ENCODE measurements around the gene ACSL6. TPM values are rescaled to one million over a fixed set of nuclear protein-coding genes. Genes with fewer than 3 reads are reported as not detected.

ACSL6 gene, protein sequence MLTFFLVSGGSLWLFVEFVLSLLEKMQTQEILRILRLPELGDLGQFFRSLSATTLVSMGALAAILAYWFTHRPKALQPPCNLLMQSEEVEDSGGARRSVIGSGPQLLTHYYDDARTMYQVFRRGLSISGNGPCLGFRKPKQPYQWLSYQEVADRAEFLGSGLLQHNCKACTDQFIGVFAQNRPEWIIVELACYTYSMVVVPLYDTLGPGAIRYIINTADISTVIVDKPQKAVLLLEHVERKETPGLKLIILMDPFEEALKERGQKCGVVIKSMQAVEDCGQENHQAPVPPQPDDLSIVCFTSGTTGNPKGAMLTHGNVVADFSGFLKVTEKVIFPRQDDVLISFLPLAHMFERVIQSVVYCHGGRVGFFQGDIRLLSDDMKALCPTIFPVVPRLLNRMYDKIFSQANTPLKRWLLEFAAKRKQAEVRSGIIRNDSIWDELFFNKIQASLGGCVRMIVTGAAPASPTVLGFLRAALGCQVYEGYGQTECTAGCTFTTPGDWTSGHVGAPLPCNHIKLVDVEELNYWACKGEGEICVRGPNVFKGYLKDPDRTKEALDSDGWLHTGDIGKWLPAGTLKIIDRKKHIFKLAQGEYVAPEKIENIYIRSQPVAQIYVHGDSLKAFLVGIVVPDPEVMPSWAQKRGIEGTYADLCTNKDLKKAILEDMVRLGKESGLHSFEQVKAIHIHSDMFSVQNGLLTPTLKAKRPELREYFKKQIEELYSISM
- 1 to 10 TPM in 1 of 4 donors, under 1 TPM in 1, not detected in 2; 0.18 to 1.3 TPM for total RNA-seq

DNA sequence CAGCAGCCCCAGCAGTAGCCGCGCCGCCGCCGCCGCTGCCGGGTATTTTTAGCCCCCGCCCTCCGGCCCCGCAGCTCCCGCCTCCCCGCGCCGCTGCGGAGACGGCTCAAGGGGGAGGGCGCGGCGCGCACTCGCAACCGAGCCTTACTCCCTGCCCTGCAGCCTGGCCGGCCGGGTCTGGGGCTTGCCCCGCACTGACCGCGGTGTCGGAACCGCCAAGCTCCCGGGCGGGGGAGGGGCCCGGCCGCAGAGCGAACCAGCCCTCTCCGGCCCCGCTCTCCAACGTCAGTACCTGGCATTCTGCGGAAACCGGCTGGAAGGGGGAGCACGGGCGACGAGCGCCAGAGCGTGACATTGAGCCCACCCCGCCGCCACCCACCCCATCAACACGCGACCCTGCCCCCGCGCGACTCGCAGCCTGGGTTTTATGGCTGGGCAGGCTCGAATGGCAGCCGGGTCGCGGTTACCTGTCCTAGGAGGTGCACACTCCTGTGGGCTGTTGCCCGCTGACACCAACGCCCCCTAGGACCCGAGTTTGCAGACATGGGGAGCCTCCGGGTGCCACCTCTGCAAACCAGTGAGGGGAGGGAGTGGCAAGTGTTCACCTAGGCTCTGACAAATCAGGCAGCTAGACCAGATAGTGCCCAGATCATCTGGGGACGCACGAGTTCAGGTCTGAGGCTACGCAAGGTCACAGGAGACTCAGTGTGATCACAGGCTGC, at the start of gene ACSL6:
Gene ACSL6, minus strand, starts transcription at position 37 of the 722 bp plus-strand sequence. CDS start 105 bp downstream, outside the sequence.
- intact Hi-C loops (cut with DNase I; ENCODE audit: low total_unique reads) = no loop called here
- Histone ChIP-seq H3K4me1 (peaks cover 0 to 11% of the 10 kb centered on the region in 2 donors), H3K27ac (no peak within 1 kb of the TSS), H3K9me3 (no peaks in the 10 kb centered on the region), H3K27me3 (no peaks in the 10 kb centered on the region), H3K4me3 (peak within 1 kb of the TSS; percentile 9 to 34), H3K36me3 (no peaks in the 10 kb centered on the region)
- TF ChIP-seq, protein P1, sequence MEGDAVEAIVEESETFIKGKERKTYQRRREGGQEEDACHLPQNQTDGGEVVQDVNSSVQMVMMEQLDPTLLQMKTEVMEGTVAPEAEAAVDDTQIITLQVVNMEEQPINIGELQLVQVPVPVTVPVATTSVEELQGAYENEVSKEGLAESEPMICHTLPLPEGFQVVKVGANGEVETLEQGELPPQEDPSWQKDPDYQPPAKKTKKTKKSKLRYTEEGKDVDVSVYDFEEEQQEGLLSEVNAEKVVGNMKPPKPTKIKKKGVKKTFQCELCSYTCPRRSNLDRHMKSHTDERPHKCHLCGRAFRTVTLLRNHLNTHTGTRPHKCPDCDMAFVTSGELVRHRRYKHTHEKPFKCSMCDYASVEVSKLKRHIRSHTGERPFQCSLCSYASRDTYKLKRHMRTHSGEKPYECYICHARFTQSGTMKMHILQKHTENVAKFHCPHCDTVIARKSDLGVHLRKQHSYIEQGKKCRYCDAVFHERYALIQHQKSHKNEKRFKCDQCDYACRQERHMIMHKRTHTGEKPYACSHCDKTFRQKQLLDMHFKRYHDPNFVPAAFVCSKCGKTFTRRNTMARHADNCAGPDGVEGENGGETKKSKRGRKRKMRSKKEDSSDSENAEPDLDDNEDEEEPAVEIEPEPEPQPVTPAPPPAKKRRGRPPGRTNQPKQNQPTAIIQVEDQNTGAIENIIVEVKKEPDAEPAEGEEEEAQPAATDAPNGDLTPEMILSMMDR (IDR thresholded peaks at IDR 0.05) = no peak
- no peak for TF ChIP-seq POLR2A (IDR thresholded peaks at IDR 0.05)
- peak in 1 of 2 donors; percentile 8 for DNase-seq

DNA sequence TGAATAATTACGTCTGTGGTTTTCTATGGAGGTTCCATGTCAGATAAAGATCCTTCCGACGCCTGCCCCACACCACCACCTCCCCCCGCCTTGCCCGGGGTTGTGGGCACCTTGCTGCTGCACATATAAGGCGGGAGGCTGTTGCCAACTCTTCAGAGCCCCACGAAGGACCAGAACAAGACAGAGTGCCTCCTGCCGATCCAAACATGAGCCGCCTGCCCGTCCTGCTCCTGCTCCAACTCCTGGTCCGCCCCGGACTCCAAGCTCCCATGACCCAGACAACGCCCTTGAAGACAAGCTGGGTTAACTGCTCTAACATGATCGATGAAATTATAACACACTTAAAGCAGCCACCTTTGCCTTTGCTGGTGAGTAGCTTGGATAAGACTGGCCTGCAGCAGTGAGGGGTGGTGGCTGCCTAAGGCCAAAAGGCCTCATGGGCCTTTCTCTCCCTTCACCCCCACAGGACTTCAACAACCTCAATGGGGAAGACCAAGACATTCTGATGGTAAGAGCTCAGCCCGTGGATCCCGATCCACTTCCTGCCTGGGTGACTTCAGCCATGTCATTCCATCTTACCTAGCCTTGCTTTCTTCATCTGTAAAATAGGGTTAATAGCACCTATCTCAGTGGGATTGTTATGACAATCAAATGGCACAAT, 49.2 kb upstream of the ACSL6 start, which contains the start of gene IL3:
Gene IL3, plus strand, starts transcription at position 155 of the 661 bp plus-strand sequence. Its CDS starts 52 bp downstream, at position 207.
- H3K9me3 ChIP-seq = no peaks in the 10 kb centered on the region
- H3K4me3 ChIP-seq = no peak within 1 kb of the TSS
- no peaks in the 10 kb centered on the region for H3K4me1 ChIP-seq
- no peak within 1 kb of the TSS for H3K27ac ChIP-seq
- no peaks in the 10 kb centered on the region for H3K27me3 ChIP-seq
- intact Hi-C loops (cut with DNase I; ENCODE audit: low total_unique reads) = loop anchor here (5.0 kb wide), 1 partner anchor 473 kb away; no protein-coding TSS in a partner anchor
- no peak for TF ChIP-seq POLR2A (IDR thresholded peaks at IDR 0.05)
- H3K36me3 ChIP-seq = no peaks in the 10 kb centered on the region
- peak; percentile 6 to 8 for DNase-seq

DNA sequence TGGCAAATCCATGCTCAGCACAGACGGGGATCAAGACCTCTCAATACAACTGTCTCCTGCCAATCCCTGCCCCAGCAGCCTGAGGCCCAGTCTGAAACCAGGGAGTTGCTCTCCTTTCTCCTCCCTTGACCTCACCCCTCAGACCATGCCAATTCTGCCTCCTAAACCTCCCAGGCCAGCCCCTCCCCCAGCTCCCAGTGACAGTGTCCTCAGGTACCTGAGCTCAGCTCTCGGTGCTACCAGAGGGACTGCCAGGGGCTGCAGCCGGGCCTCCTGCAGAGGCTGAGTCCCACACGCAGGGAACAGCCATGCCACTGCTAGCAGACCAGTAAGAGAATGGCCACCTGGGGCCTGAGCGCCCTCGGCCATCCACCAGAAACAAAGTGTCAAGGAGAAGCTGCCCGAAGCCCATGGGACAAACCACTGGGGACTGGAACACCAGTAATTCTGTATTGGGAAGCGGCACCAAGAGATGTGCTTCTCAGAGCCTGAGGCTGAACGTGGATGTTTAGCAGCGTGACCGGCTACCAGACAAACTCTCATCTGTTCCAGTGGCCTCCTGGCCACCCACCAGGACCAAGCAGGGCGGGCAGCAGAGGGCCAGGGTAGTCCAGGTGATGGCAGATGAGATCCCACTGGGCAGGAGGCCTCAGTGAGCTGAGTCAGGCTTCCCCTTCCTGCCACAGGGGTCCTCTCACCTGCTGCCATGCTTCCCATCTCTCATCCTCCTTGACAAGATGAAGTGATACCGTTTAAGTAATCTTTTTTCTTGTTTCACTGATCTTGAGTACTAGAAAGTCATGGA, 48.4 kb upstream of the ACSL6 start:
- Histone ChIP-seq H3K4me1 (no peaks in the 10 kb centered on the region), H3K27me3 (no peaks in the 10 kb centered on the region), H3K36me3 (no peaks in the 10 kb centered on the region), H3K4me3 (no peak overlapping the region), H3K9me3 (no peaks in the 10 kb centered on the region), H3K27ac (no peak overlapping the region)
- DNase-seq = peak; percentile 9
- intact Hi-C loops (cut with DNase I; ENCODE audit: low total_unique reads) = loop anchor here (5.0 kb wide), 1 partner anchor 473 kb away; no protein-coding TSS in a partner anchor
- TF ChIP-seq, protein P1 (IDR thresholded peaks at IDR 0.05) = no peak
- TF ChIP-seq POLR2A (IDR thresholded peaks at IDR 0.05) = no peak

DNA sequence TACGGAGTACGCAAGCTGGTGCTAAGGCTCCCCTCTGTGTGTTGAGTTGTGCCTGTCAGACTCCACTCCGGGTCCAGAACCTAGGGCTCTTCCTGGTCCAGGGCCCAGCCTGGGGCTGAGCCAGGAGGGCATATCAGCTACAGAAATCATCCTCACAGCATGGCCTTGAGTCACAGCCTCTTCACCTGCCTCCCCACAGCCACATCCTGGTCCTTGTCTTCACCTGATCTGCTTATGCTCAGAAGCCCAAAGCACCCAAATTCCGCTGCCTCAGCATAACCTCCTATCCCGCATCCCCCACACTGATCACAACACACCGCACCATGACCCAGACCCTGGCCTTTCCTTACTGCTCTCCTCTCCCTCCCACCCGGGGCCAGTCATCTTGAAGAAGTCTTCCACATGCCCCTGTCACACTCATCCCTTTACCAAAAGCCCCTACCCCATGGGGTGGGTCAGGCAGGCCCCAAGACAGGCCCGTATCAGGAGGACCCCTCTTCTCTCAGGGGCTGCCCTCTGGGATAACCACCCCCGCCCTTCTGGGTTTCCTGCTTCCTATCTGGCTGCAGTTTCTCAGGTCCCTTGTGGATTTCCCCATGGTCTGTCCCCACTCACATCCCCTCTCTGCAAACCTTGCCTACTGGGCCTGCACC, 47.7 kb upstream of the ACSL6 start:
- intact Hi-C loops (cut with DNase I; ENCODE audit: low total_unique reads) = no loop called here
- peak; percentile 8 to 9 for DNase-seq
- no peaks in the 10 kb centered on the region for H3K9me3 ChIP-seq

More for the DNA sequence above, 47.7 kb upstream of the ACSL6 start:
- H3K27me3 ChIP-seq = no peaks in the 10 kb centered on the region
- no peak overlapping the region for H3K27ac ChIP-seq
- H3K36me3 ChIP-seq = no peaks in the 10 kb centered on the region
- no peak overlapping the region for H3K4me3 ChIP-seq
- no peaks in the 10 kb centered on the region for H3K4me1 ChIP-seq
- TF ChIP-seq, protein P1 (IDR thresholded peaks at IDR 0.05) = no peak
- no peak for TF ChIP-seq POLR2A (IDR thresholded peaks at IDR 0.05)

Measured in uterus (tissue), 4 donors.